Calu3 (cell line): ENCODE measurements around the gene LBX2. TPM values are rescaled to one million over a fixed set of nuclear protein-coding genes. Genes with fewer than 3 reads are reported as not detected.
A peak's percentile ranks its signal among the peaks of the same experiment; 100 is the strongest.
"Not testable (repeated sequence)": the region's sequence is repeated elsewhere in the genome, so short reads cannot be mapped to it uniquely, and the experiment has no call there.

ENCODE experiments used
- BruUV-seq: library from RNA; stranded (reverse); fragments of 400-500 nt; replicated peaks from 2 replicates; lab custom pipeline; 2021; lab: Mats Ljungman, UMichigan
- CTCF ChIA-PET: fragments of 300-600 bp; sonication (Branson Sonifier 250); formaldehyde crosslinking; loops from one replicate; lab custom pipeline; 2022; ENCODE audit warnings: antibody characterized with exemption; lab: Charles Lee
- DNase-seq: peaks from one replicate; pipeline ENCODE4 v3.0.0; 2022
- H3K27ac Mint-ChIP-seq: one replicate; pipeline ENCODE4 v1.8.0; 2022; ENCODE audit warnings: mixed read lengths; ENCODE audit not compliant: unreplicated experiment
- H3K27me3 Mint-ChIP-seq: one replicate; pipeline ENCODE4 v1.8.0; 2022; ENCODE audit warnings: mixed read lengths; ENCODE audit not compliant: unreplicated experiment
- H3K36me3 Mint-ChIP-seq: one replicate; pipeline ENCODE4 v1.8.0; 2022; ENCODE audit warnings: mild to moderate bottlenecking, moderate library complexity, mixed read lengths; ENCODE audit not compliant: insufficient read depth, unreplicated experiment
- H3K4me1 Mint-ChIP-seq: one replicate; pipeline ENCODE4 v1.8.0; 2022; ENCODE audit warnings: mild to moderate bottlenecking, low read depth, mixed read lengths; ENCODE audit not compliant: unreplicated experiment
- H3K4me3 Mint-ChIP-seq: one replicate; pipeline ENCODE4 v1.8.0; 2022; ENCODE audit warnings: mild to moderate bottlenecking, low read depth, moderate library complexity, mixed read lengths; ENCODE audit not compliant: unreplicated experiment
- H3K9me3 Mint-ChIP-seq: one replicate; pipeline ENCODE4 v1.8.0; 2022; ENCODE audit warnings: low read depth, mixed read lengths; ENCODE audit not compliant: unreplicated experiment
- CTCF ChIP-seq: fragments of 200-600 bp; IDR thresholded peaks from one replicate; pipeline ENCODE4 v1.8.0; 2022; ENCODE audit warnings: antibody characterized with exemption; ENCODE audit not compliant: unreplicated experiment
- intact Hi-C: fragments of 100-400 bp; cut with micrococcal nuclease; formaldehyde crosslinking; loops from one replicate; pipeline ENCODE4 v1.10.0; 2022; ENCODE audit not compliant: unreplicated experiment
- total RNA-seq: library from RNA; stranded (reverse); gene quantifications from 2 replicates; pipeline ENCODE4 v1.2.3, GENCODE V29; 2022

The LBX2 gene
- total RNA-seq, 1 experiment from 2014 or later = 3.5 TPM

DNA sequence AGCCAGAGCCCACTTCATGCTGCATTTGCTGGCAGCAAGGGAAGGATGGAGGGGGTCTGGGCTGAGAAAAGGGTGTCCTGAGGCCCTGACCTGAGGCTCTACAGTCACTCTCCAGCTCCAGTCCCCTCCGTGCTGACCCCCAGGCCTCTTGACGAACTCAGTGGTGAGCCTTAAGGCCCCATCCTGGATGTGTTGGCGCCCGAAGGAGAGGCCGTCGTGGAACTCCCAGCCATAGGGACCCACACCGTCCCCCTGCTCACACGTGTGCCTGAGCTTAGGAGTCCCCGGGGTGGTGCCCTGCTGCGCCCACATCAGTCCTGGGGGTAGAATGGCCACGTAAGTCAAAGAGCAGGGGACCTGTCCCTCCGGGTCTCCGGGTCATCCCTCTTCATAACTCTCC, 35.0 kb downstream of the LBX2 start:
- no TSS peak for BruUV-seq
- Mint-ChIP-seq H3K9me3 (no peaks in the 10 kb centered on the region), H3K27me3 (no peaks in the 10 kb centered on the region), H3K4me3 (peak overlapping the region; percentile 94), H3K4me1 (peaks cover 11% of the 10 kb centered on the region), H3K27ac (peak overlapping the region; percentile 93), H3K36me3 (peaks cover 65% of the 10 kb centered on the region)
- intact Hi-C loops = no loop called here
- TF ChIP-seq CTCF = no peak
- DNase-seq = no peak
- CTCF ChIA-PET = no interaction called here

DNA sequence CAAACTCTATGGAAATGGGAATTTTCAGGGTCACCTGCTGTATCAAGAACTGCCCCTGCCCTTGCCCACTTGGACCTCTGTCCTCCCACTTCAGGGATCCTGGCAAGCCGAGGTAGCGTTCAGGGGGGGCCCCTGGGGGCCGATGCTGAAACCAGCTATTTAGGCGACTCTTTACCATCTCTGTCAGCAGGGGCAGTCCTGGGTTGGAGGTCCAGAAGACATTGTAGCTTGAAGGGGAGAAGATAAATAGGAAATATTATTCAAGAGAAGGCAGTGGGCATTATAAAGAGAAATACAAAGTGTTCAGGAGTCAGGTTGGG, 36.7 kb downstream of the LBX2 start:
- H3K4me1 Mint-ChIP-seq = peaks cover 14% of the 10 kb centered on the region
- no TSS peak for BruUV-seq
- H3K27ac Mint-ChIP-seq = no peak overlapping the region
- no peak for TF ChIP-seq CTCF
- DNase-seq = no peak
- CTCF ChIA-PET = no interaction called here
- H3K4me3 Mint-ChIP-seq = no peak overlapping the region
- no peaks in the 10 kb centered on the region for H3K27me3 Mint-ChIP-seq
- H3K36me3 Mint-ChIP-seq = peaks cover 82% of the 10 kb centered on the region
- H3K9me3 Mint-ChIP-seq = no peaks in the 10 kb centered on the region
- intact Hi-C loops = no loop called here

DNA sequence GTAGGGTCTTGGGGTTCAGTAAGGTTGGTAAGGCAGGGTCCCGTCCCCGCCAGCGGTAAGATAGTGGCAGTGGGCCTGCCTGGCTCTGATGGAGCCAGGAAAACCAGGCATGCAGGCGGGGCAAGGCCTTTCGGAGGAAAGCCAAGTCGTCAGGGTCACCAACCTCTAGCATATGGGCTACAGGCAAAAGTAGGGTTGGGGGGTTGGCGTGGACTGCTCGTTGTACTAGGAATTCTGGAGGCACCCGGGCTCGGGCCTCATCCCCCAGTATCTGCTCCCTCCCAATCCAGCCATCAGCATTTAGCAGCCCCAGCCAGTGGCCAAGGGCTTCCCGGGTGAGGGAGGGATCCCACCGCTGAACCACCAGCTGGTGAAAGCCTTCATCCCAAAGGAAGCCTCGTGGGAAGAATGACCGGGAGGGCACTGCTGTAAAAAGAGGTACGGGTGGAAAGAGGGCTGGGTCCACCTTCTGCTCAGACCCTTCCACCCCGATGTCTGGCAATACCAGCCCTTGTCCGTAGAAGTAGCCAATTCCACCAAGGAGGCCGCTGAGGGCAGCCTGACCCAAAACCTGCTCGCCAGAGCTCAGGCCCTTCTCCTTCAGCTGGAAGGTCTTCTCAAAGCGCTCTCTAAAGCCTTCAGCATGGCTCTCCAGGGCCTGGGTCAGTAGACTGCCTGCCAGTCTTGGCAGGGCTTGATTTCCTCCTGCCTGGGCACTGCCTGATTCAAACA, 37.2 kb downstream of the LBX2 start:
- no peaks in the 10 kb centered on the region for H3K9me3 Mint-ChIP-seq
- TF ChIP-seq CTCF = no peak
- H3K4me1 Mint-ChIP-seq = peaks cover 18% of the 10 kb centered on the region
- no peak for DNase-seq
- no peak overlapping the region for H3K4me3 Mint-ChIP-seq
- peaks cover 87% of the 10 kb centered on the region for H3K36me3 Mint-ChIP-seq
- no peaks in the 10 kb centered on the region for H3K27me3 Mint-ChIP-seq
- BruUV-seq = no TSS peak
- intact Hi-C loops = no loop called here
- CTCF ChIA-PET = no interaction called here
- H3K27ac Mint-ChIP-seq = no peak overlapping the region

DNA sequence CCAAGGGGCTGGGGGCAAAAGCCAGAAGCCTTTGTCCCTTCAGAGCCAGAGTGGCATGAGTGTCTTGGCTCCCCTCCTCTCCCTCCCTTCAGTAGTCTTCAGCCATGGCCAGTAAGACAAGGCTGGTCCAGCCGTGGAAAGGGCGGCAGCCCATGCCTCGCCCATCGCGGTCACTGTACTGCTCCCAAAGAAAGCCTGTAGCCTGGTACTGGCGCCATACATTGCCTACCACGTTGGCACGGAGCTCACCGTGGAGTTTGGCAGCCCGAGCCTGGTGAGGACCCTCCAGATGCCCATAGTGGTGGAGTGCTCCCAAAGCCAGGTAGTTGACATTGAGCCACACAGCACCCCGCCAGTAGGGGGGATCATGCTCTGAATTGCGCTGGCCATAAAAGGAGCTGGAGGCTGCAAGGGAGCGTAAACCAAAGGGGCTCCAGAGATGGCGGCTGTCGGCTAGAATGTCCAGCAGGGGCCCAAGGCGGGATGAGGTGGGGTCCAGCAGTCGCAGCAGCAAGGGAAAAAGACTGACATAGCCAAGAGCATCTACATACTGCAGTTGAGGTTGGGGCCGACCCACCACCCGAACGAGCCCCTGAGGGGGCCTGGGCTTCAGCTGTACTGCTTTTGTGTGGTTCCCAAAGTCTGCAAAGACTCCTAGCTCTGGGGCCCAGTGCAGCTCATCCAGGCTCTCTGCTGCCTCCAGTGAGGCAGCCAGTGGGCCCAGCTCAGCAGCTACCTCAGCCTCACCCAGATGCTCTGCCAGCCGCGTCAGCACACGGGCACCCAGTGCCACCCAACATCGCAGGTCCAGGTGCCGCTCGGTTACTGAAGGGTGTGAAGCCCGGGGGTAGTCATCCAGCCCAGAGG, 38.0 kb downstream of the LBX2 start:
- Mint-ChIP-seq H3K27ac (no peak overlapping the region), H3K36me3 (peaks cover 92% of the 10 kb centered on the region), H3K27me3 (no peaks in the 10 kb centered on the region), H3K4me3 (no peak overlapping the region), H3K4me1 (peaks cover 26% of the 10 kb centered on the region), H3K9me3 (no peaks in the 10 kb centered on the region)
- DNase-seq = peak; percentile 40
- CTCF ChIA-PET = no interaction called here
- intact Hi-C loops = no loop called here
- TF ChIP-seq CTCF = peak; percentile 36
- no TSS peak for BruUV-seq

DNA sequence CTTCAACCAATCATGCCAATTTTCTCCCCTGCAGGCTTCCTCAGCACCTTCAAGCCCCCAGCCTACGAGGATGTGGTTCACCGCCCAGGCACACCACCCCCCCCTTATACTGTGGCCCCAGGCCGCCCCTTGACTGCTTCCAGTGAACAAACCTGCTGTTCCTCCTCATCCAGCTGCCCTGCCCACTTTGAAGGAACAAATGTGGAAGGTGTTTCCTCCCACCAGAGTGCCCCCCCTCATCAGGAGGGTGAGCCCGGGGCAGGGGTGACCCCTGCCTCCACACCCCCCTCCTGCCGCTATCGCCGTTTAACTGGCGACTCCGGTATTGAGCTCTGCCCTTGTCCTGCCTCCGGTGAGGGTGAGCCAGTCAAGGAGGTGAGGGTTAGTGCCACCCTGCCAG, 39.2 kb downstream of the LBX2 start:
- intact Hi-C loops, H3K9me3 Mint-ChIP-seq, DNase-seq, CTCF ChIA-PET, BruUV-seq, H3K27me3 Mint-ChIP-seq: not testable (repeated sequence)
- peak overlapping the region; percentile 94 for H3K27ac Mint-ChIP-seq
- H3K4me3 Mint-ChIP-seq = peak overlapping the region; percentile 83
- H3K36me3 Mint-ChIP-seq = peaks cover 95% of the 10 kb centered on the region
- peaks cover 38% of the 10 kb centered on the region for H3K4me1 Mint-ChIP-seq

GRCh38 chr2:74459503-74460118, 39.8 kb downstream of the LBX2 start:
- Mint-ChIP-seq H3K27ac (peak overlapping the region; percentile 94), H3K4me1 (peaks cover 42% of the 10 kb centered on the region), H3K4me3 (peak overlapping the region; percentile 83), H3K36me3 (peaks cover 95% of the 10 kb centered on the region)
- H3K27me3 Mint-ChIP-seq, DNase-seq, H3K9me3 Mint-ChIP-seq, intact Hi-C loops, BruUV-seq, CTCF ChIA-PET: not testable (repeated sequence)
